Stimulated activated CD4-positive, alpha-beta T cell treated with anti-CD3 and anti-CD28 coated beads, Interleukin-1b, Interleukin-23, amount 100 ng/mL, for 1 hour (primary cell): ENCODE data around the gene TRAPPC6A.

ENCODE experiments used
- DNase-seq, 2 donors: peaks; one replicate each; pipeline ENCODE4 v3.0.0-alpha.2; 2020; ENCODE audit warnings: low read depth in 2 of 2

Gene TRAPPC6A

DNA sequence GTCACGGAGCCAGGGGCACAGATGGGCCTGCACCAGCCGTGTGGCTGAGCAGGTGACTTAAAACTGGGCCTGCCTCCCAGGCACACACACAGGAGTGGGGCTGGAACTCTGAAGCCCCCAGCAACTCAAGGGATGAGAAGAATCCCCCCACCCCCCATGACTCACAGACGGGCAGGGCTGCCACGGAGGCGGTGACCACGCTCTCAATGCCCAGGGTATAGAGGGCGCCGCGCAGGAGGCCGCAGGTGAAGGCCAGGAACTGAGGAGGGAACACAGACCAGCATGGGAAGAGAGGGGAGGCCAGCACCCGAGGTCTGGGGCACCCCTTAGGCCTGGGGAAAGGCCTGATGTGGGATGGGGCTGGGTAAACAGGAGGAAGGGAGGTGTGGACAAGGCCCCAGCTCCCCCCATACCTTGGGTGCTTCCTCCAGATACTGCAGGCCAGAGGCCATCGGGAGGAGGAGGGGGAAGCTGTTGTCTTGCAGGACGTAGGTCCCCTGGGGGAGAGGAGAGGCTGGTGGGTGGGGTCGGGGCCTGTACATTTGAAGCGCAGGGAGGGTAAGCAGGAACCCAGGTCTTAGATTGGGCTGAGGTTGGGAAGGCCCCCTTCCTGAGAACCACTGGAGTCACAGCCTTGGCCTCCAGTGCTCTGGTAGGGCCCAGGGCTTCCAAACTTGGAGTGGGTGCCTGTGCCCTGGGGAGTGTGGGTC is 14.1 kb downstream of the TRAPPC6A start:
- DNase-seq, result no peak

DNA sequence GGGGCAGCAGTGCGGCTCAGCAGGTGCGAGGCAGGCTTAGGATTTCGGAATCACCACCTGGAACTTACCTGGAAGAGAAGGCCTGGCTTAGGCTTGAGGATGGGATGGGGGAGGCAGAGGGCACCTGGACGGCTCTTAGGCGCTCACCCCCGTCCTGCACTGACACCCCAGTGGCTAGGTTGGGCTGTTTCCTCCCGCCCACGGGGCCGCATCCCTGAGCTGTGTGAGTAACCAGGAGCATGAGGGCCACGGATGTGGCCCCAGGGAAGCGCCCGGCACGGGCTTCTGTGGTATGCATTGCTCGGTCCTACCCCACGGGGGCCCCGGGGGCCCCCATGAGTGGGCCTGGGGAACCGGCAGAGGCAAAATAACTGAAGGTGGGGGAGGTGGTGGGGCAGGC is 14.9 kb downstream of the TRAPPC6A start:
- no peak for DNase-seq

DNA sequence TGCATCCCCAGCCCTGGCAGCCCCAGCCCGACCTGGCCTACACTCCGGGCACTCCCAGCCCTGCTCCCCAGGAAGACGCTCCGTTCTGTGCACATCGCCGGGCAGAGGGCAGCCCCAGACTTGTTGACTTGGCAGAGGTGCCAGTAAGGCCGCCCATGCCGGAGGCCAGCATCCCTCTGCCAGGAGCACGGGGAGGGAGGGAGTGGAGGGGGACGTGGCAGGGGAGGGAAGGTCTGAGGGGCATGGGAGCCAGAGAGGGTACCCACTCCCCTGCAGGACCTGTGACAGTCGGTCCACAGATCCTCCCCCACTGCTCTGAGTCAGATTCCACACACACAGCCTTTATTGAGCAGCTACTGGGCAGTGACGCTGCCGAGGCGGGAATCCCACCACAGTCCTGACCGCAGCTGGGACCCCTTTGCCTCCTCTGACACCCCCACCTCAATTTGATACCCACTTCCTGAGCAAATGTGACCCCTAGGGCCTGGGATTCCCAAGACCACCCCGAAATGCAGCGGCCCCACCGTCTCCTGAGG is 15.4 kb downstream of the TRAPPC6A start:
- DNase-seq, result no peak

DNA sequence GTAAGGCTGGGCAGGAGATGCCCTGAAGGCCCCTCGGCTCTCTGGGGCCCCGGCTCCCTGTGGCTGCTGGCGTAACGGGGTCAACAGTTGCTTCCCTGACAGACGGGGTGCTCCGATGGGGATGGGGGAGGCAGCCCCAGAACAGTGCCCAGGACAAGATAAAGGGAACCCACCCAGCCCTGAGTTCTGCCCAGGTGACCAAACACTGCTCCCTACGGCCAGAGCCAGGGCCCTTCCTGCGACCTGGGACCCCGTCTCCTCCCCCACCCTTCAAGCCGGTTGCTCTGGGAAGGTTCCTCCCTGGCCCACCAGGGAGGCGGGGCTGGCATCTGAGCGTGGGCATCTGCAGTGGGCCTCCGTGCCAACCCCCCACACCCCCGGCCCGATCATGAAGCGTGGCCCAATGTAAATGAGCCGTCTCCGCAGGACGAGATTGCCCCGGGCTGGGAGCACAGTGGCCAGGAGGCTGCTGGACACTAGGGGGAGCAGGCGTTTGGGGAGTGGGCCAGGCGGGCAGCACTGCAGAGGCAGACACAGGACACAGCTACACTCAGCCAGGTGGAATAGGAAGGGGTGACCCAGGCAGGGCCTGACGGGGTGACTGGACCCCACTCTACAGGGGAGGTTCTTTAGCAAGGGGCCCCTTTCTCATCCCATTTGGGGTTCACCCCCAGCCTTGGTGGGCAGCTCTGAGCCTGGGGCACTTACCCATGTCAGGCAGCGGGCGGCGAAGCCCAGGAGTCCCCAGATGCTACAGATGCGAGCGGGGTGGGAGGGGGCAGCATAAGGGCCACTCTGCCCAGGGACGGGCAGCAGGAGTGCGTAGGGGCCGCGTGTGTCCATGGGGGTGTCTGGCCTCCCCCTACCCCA is 16.1 kb downstream of the TRAPPC6A start:
- DNase-seq, result no peak

DNA sequence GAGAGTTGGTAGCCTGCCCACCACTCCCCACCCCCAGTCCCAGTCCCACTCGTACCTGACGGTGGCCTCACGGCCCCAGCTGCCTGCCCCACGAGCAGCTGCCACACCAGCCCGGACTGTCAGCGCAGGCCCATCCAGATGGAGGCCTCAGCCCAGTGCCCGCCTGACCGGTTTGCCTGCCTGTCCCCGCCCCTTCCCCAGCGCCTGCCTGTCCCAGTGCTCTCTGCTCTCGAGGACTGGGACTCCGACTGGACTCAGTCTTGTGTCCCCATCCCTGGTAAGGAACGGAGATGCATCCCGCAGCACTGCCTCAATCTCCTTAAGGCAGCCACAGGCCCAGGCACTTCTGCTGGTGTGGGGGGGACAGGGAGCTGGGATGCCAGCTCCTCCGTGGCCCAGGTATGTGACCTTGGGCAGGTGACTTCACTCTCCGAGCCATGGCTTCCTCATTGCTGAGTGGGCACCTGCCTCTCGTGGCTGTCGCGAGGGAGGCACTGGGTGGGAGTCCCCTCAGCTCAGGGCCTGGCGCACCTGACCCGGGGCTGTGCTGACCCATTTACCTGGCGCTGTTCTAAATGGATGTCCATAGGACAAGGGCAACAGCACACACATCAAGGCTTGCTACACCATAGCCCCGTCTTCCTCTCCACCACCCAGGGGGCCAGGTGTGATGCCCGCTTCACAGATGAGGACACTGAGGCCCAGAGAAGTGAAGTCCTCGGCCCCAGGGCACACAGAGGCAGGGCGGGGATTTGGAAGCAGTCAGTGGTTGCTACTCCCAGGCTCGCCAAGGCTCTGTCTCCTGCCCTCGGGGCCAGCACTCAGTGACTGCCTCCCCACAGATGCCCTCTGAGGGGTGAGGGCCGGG is 16.9 kb downstream of the TRAPPC6A start, which contains the start of gene NKPD1:
TSS of gene NKPD1 (minus strand) at position 113 of the 868 bp plus-strand sequence. CDS start 832 bp downstream, outside the sequence.
- DNase-seq, result no peak

GRCh38 chr19:45159971-45160324 is 18.1 kb downstream of the TRAPPC6A start:
- no peak for DNase-seq

- no peak for DNase-seq
Measured at GRCh38 chr19:45159210-45159970, 18.6 kb downstream of the TRAPPC6A start.

- no peak for DNase-seq
Measured at GRCh38 chr19:45158503-45159209, 19.4 kb downstream of the TRAPPC6A start.

DNA sequence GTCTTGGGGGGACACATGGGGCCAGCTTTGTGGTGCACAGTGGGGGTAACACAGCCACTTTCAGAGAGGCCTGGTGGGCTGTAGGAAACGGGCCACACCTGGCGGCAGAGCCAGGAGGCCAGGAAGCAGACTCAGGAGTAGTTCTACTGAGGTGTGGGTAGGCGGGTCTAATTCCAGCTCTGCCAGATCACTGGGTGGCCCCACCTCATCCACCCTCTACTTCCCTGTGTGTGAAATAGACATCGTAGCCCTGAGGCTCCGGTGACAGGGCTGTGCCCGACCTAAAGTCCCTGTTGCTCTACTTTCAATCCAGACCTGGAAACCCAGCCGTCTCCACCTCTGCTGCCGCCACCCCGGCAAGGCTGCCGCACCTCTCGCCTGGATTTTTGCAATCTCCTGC is 21.3 kb downstream of the TRAPPC6A start:
- no peak for DNase-seq

DNA sequence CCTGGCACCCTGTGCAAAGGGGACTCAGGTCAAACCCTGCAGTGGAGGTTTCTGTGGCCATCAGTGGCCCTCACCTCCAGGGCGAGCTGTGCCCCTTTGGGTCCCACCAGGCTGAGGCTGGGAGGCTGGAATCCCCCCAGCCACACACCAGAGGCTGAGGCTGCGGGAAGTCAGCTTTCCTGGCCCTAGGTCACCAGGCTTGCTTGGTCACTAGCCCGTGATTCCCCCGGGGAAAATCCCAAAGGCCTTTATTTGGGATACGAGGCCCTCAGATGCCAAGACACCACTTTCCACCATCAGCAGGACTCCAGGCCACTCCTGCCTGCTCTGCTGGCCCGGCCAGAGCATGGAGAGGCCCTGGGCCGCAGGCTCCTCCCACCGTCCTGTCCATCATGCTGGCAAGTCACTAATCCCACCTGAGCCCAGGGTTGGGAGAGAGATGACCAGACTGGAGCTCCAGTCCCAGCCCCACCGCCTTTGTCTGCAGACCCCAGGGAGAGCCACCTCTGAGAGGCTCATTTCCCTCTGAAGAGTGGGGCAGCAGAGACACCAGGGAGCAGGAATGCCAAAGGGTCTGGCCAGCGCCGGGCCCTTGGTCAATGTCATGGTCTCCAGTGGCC is 21.9 kb downstream of the TRAPPC6A start:
- DNase-seq, result no peak

- DNase-seq, result no peak
Measured at GRCh38 chr19:45154064-45154827, 23.8 kb downstream of the TRAPPC6A start.

- no peak for DNase-seq
Measured at GRCh38 chr19:45153339-45154063, 24.5 kb downstream of the TRAPPC6A start.

GRCh38 chr19:45152504-45153338 is 25.3 kb downstream of the TRAPPC6A start:
- no peak for DNase-seq

GRCh38 chr19:45151821-45152503 is 26.1 kb downstream of the TRAPPC6A start:
- no peak for DNase-seq

- no peak for DNase-seq
Measured at GRCh38 chr19:45151320-45151719, 26.7 kb downstream of the TRAPPC6A start.

GRCh38 chr19:45150751-45151281 is 27.2 kb downstream of the TRAPPC6A start:
- no peak for DNase-seq

DNA sequence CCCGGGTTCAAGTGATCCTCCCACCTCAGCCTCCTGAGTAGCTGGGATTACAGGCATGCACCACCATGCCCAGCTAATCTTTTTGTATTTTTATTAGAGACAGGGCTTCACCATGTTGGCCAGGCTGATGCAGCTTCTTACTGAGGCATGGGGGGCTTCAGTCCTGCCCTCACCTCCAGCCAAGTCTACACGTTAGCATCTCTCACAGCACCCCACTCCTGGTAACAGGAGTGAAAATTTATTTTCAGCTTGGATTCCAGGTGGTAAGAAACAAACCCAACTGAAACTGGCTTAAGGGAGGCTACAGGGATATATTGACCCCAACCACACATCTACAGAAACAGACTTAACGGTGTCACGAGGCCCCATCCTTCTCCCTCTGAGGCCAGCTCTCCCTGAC is 27.9 kb downstream of the TRAPPC6A start:
- DNase-seq, result no peak
